Measurements from ENCODE around the gene ADAMTS15.

The ADAMTS15 gene

DNA sequence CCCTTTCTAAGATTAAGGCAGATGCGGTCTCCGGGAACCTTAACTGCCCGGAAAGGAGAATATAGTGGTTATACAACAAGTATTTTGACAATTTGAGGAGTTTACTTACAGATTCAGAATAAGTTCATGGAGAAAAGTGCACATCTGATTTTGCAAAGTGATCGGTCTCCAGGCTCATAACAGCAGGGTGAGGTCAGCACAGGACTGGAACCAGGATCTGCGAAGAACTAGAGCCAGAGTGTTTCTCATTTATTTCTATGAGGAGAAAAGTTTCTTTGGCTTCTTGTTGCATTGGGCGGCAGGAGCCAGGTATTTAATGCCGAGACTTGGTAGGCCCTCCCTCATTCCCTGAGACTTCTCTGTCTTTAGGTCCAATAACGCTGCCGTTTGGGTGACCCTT lies 3.7 kb downstream of the ADAMTS15 start:
- intact Hi-C loops (cut with micrococcal nuclease): no loop called here
- no peak overlapping the region for H3K27ac Mint-ChIP-seq
- H3K9me3 Mint-ChIP-seq: no peaks in the 10 kb centered on the region
- no peak overlapping the region for H3K4me3 Mint-ChIP-seq
- H3K36me3 Mint-ChIP-seq (ENCODE audit: low read depth): no peaks in the 10 kb centered on the region
- H3K27me3 Mint-ChIP-seq: peaks cover 56% of the 10 kb centered on the region
- H3K4me1 Mint-ChIP-seq (ENCODE audit: low read depth): peaks cover 10% of the 10 kb centered on the region

GRCh38 chr11:130452940-130453339 lies 4.5 kb downstream of the ADAMTS15 start:
- no peaks in the 10 kb centered on the region for H3K36me3 Mint-ChIP-seq (ENCODE audit: low read depth)
- H3K27ac Mint-ChIP-seq: no peak overlapping the region
- intact Hi-C loops (cut with micrococcal nuclease): no loop called here
- peaks cover 50% of the 10 kb centered on the region for H3K27me3 Mint-ChIP-seq
- no peaks in the 10 kb centered on the region for H3K9me3 Mint-ChIP-seq
- no peak overlapping the region for H3K4me3 Mint-ChIP-seq
- peaks cover 9% of the 10 kb centered on the region for H3K4me1 Mint-ChIP-seq (ENCODE audit: low read depth)

- no peaks in the 10 kb centered on the region for H3K9me3 Mint-ChIP-seq
- H3K27ac Mint-ChIP-seq: no peak overlapping the region
- peaks cover 33% of the 10 kb centered on the region for H3K27me3 Mint-ChIP-seq
- intact Hi-C loops (cut with micrococcal nuclease): no loop called here
- H3K36me3 Mint-ChIP-seq (ENCODE audit: low read depth): no peaks in the 10 kb centered on the region
- peaks cover 5% of the 10 kb centered on the region for H3K4me1 Mint-ChIP-seq (ENCODE audit: low read depth)
- no peak overlapping the region for H3K4me3 Mint-ChIP-seq
Measured at GRCh38 chr11:130454491-130455252, 6.2 kb downstream of the ADAMTS15 start.

GRCh38 chr11:130455483-130456127 lies 7.2 kb downstream of the ADAMTS15 start:
- intact Hi-C loops (cut with micrococcal nuclease): no loop called here
- no peak overlapping the region for H3K4me3 Mint-ChIP-seq
- no peaks in the 10 kb centered on the region for H3K4me1 Mint-ChIP-seq (ENCODE audit: low read depth)
- no peaks in the 10 kb centered on the region for H3K9me3 Mint-ChIP-seq
- no peaks in the 10 kb centered on the region for H3K36me3 Mint-ChIP-seq (ENCODE audit: low read depth)
- no peak overlapping the region for H3K27ac Mint-ChIP-seq
- peaks cover 23% of the 10 kb centered on the region for H3K27me3 Mint-ChIP-seq

DNA sequence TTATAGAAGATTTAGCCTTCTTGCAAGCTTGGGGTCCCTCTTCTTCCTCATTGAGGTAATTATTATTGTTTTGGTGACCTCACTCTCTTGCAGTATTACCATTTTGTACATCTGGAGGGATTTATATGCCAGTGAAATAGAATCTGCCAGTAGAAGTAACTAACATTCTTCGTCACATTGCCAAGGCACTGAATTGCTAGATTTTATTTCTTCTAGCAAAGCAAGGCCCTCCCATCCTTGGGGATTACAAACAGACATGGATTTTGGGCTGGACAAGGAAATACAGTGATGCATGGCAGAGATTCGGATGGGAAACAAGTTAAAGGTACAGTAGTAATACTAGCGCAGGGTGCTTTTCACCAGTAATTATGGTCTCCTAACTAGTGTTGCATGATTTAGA lies 7.8 kb downstream of the ADAMTS15 start:
- H3K27ac Mint-ChIP-seq: no peak overlapping the region
- no peaks in the 10 kb centered on the region for H3K9me3 Mint-ChIP-seq
- H3K4me3 Mint-ChIP-seq: no peak overlapping the region
- intact Hi-C loops (cut with micrococcal nuclease): no loop called here
- peaks cover 17% of the 10 kb centered on the region for H3K27me3 Mint-ChIP-seq
- H3K4me1 Mint-ChIP-seq (ENCODE audit: low read depth): no peaks in the 10 kb centered on the region
- no peaks in the 10 kb centered on the region for H3K36me3 Mint-ChIP-seq (ENCODE audit: low read depth)

DNA sequence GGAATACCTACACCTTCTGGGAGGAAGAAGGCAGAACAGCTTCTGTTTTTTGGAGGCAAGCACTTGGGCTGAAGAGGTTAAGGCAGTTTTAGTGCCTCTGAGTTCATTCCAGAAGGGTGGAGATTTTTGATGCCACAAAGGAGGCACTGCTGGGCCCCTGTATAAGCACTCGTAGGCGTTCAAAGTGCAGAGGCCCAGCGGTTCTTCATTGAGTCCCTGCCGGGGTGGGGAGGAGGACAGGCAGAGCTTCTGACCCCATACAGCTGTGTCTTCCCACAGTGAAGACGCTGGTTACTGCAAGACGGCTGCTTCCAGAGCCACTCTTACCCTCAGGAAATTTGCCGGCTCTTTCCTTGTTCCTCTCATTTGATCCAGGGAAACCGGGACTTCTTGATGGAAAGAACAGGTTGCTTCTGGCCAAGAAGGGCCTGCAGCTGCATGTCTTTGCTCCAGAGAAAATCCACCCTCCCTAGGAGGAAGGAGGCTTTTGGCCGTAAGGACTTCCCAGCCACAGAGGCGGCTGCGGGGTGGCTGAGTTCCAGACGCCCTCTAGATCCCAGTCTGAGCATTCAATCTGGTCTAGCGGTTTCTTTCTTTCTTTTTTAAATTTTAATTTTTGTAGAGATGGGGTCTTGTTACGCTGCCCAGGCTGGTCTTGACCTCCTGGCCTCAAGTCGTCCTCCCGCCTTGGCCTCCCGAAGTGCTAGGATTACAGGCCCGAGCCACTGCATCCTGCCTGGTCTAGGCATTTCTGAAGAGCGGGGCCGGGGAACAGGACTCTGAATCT lies 9.4 kb downstream of the ADAMTS15 start:
- Mint-ChIP-seq H3K4me1 (ENCODE audit: low read depth) (no peaks in the 10 kb centered on the region), H3K36me3 (ENCODE audit: low read depth) (no peaks in the 10 kb centered on the region), H3K27ac (no peak overlapping the region), H3K27me3 (peaks cover 14% of the 10 kb centered on the region), H3K4me3 (no peak overlapping the region), H3K9me3 (no peaks in the 10 kb centered on the region)
- intact Hi-C loops (cut with micrococcal nuclease): no loop called here

GRCh38 chr11:130458410-130458729 lies 9.9 kb downstream of the ADAMTS15 start:
- intact Hi-C loops (cut with micrococcal nuclease): no loop called here
- Mint-ChIP-seq H3K27me3 (peaks cover 8% of the 10 kb centered on the region), H3K27ac (no peak overlapping the region), H3K4me1 (ENCODE audit: low read depth) (no peaks in the 10 kb centered on the region), H3K36me3 (ENCODE audit: low read depth) (no peaks in the 10 kb centered on the region), H3K4me3 (no peak overlapping the region), H3K9me3 (no peaks in the 10 kb centered on the region)

GRCh38 chr11:130459521-130459920 lies 11.1 kb downstream of the ADAMTS15 start:
- intact Hi-C loops (cut with micrococcal nuclease): no loop called here
- Mint-ChIP-seq H3K27me3 (peaks cover under 1% of the 10 kb centered on the region), H3K4me1 (ENCODE audit: low read depth) (no peaks in the 10 kb centered on the region), H3K36me3 (ENCODE audit: low read depth) (no peaks in the 10 kb centered on the region), H3K9me3 (no peaks in the 10 kb centered on the region), H3K27ac (no peak overlapping the region), H3K4me3 (no peak overlapping the region)

DNA sequence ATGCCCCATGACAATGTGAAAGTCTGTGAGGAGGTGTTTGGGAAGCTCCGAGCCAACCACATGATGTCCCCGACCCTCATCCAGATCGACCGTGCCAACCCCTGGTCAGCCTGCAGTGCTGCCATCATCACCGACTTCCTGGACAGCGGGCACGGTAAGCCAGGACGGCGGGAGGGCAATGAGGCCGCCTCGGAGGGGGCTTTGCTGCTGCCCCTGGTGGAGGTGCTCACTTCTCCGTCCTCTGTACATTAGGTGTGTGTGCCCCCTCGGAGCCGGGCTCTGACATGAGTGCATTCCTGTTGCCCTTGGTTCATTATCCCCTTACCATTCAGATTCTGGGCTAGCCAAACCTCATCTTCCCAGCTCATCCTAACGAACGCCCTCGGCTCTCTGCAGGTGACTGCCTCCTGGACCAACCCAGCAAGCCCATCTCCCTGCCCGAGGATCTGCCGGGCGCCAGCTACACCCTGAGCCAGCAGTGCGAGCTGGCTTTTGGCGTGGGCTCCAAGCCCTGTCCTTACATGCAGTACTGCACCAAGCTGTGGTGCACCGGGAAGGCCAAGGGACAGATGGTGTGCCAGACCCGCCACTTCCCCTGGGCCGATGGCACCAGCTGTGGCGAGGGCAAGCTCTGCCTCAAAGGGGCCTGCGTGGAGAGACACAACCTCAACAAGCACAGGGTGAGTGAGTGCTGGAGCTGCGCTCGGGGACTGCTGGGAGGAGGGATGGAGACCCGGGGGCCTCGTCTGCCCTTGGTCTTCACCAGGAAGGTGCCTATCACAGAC lies 13.8 kb downstream of the ADAMTS15 start:
- Mint-ChIP-seq H3K4me3 (no peak overlapping the region), H3K9me3 (no peaks in the 10 kb centered on the region), H3K4me1 (ENCODE audit: low read depth) (no peaks in the 10 kb centered on the region), H3K36me3 (ENCODE audit: low read depth) (no peaks in the 10 kb centered on the region), H3K27ac (no peak overlapping the region), H3K27me3 (no peaks in the 10 kb centered on the region)
- intact Hi-C loops (cut with micrococcal nuclease): no loop called here

DNA sequence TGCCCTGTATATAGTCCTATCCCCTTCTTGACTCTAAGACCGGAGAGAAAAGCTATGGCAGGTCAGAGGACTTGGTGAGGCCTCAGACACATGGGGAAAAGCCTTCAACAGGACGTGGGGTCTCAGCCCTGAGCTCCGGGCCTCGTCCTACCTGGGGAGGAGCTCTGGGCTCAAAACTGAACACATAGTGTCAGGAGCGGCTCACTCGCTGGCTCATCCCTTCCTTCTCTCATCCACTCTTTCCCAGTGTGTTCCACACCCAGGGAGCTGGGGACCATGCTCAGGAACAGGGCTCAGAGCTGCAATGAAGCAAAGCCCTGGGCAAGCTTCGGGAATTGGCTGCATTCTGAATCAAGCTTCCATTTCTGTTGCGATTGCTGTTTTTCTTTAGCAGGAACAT lies 14.5 kb downstream of the ADAMTS15 start:
- no peaks in the 10 kb centered on the region for H3K36me3 Mint-ChIP-seq (ENCODE audit: low read depth)
- no peaks in the 10 kb centered on the region for H3K9me3 Mint-ChIP-seq
- H3K27me3 Mint-ChIP-seq: no peaks in the 10 kb centered on the region
- intact Hi-C loops (cut with micrococcal nuclease): no loop called here
- no peak overlapping the region for H3K27ac Mint-ChIP-seq
- no peak overlapping the region for H3K4me3 Mint-ChIP-seq
- no peaks in the 10 kb centered on the region for H3K4me1 Mint-ChIP-seq (ENCODE audit: low read depth)

- Mint-ChIP-seq H3K27ac (no peak overlapping the region), H3K36me3 (ENCODE audit: low read depth) (no peaks in the 10 kb centered on the region), H3K9me3 (no peaks in the 10 kb centered on the region), H3K27me3 (no peaks in the 10 kb centered on the region), H3K4me1 (ENCODE audit: low read depth) (no peaks in the 10 kb centered on the region), H3K4me3 (no peak overlapping the region)
- intact Hi-C loops (cut with micrococcal nuclease): no loop called here
Measured at GRCh38 chr11:130464291-130464812, 15.9 kb downstream of the ADAMTS15 start.

DNA sequence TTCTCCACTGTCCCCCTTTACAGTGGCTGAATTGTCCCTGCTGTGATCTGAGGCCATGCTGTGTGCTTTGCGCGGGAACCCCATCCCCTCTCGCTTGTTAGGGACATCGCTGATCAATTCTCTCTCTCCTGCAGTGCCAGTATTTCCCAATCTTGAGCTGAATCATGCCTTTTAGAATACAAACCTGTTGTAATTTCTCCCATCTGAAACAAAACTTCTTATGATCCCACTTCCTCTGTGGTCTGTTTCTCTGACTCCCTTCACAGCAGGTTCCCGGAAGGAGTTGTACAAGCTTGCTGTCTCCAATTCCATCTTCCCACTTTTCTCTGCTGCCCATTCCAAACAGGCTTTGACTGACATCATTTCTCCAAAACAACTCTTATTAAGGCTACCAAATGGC lies 16.8 kb downstream of the ADAMTS15 start:
- Mint-ChIP-seq H3K36me3 (ENCODE audit: low read depth) (no peaks in the 10 kb centered on the region), H3K4me3 (no peak overlapping the region), H3K9me3 (no peaks in the 10 kb centered on the region), H3K4me1 (ENCODE audit: low read depth) (no peaks in the 10 kb centered on the region), H3K27me3 (no peaks in the 10 kb centered on the region), H3K27ac (no peak overlapping the region)
- intact Hi-C loops (cut with micrococcal nuclease): no loop called here

DNA sequence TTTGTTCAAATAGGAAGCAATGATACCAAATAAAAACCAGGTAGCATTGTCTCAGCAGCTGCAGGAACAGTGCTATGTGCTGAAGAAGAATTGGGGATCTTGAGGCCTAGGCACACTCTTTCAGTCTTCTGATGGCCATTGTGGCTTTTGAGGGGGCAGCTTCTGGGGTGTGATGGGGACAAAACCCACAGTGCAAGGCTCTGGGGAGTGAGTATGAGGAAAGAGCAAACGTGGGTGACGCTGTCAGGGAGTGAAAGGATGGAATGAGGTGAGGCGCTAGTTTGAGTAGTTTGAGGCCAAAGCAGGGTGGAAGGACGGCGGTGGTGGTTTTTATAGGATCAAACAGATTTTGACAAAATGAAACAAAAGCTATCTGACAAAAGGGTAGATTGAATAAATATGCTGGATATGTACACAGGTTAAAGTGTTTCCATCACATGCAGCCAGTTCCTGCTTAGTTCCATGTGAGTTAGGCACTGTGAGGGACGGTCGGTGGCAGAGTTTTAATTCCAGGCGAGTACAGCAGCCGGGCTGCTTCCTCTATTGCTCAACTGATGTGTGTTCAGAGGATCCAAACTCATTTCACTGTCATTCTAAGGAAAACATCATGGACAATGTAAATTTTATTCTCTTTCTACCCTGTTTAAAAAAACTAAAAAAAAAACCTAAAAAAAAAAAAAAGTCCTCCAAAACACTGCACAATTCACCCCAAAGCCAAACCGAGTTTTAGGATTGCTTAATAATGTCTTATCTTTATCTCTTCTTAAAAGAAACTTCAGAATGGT lies 18.9 kb downstream of the ADAMTS15 start:
- intact Hi-C loops (cut with micrococcal nuclease): no loop called here
- H3K4me3 Mint-ChIP-seq: no peak overlapping the region
- no peaks in the 10 kb centered on the region for H3K9me3 Mint-ChIP-seq
- H3K27me3 Mint-ChIP-seq: no peaks in the 10 kb centered on the region
- no peaks in the 10 kb centered on the region for H3K4me1 Mint-ChIP-seq (ENCODE audit: low read depth)
- H3K27ac Mint-ChIP-seq: no peak overlapping the region
- H3K36me3 Mint-ChIP-seq (ENCODE audit: low read depth): no peaks in the 10 kb centered on the region

Measured in dendritic cell treated with granulocyte-macrophage colony-stimulating factor and Interleukin-4, amounts not matched to agents 40 ng/mL and 50 ng/mL, for 4 days (primary cell).